ENCODE results near the gene PYGL. TPM values are rescaled to one million over a fixed set of nuclear protein-coding genes. Genes with fewer than 3 reads are reported as not detected.

PYGL gene
- total RNA-seq, 1 experiment from 2014 or later = 41.2 TPM

DNA sequence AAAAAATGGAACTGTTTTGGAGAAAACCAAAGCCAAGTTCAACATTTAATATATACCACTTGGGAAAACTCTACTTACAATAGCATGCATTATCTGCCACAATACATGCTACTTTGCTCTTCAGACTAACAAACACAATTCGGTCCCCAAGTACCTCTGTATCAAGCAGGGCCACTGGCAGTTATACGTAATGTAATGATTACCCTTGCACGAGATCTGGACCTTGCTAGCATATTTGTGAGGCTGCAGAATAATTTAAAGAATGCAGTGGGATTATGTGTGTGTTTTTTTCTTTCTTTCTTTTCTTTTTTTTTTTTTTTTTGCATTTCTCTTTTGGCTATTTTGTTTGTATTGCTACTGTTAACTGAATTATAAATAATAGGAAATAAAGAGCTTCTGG is 22.8 kb upstream of the PYGL start:
- H3K9me3 Mint-ChIP-seq (ENCODE audit: low read depth, unreplicated experiment) = no peaks in the 10 kb centered on the region
- H3K36me3 Mint-ChIP-seq (ENCODE audit: insufficient read depth, unreplicated experiment) = no peaks in the 10 kb centered on the region
- CTCF ChIA-PET = interaction anchor here (0.6 to 0.7 kb wide), 2 partner anchors 38 to 107 kb away, joined by 3 read pairs; no protein-coding TSS in a partner anchor
- peaks cover 2% of the 10 kb centered on the region for H3K27me3 Mint-ChIP-seq (ENCODE audit: unreplicated experiment)
- BruUV-seq (replicated peaks) = no TSS peak
- TF ChIP-seq, protein P1, sequence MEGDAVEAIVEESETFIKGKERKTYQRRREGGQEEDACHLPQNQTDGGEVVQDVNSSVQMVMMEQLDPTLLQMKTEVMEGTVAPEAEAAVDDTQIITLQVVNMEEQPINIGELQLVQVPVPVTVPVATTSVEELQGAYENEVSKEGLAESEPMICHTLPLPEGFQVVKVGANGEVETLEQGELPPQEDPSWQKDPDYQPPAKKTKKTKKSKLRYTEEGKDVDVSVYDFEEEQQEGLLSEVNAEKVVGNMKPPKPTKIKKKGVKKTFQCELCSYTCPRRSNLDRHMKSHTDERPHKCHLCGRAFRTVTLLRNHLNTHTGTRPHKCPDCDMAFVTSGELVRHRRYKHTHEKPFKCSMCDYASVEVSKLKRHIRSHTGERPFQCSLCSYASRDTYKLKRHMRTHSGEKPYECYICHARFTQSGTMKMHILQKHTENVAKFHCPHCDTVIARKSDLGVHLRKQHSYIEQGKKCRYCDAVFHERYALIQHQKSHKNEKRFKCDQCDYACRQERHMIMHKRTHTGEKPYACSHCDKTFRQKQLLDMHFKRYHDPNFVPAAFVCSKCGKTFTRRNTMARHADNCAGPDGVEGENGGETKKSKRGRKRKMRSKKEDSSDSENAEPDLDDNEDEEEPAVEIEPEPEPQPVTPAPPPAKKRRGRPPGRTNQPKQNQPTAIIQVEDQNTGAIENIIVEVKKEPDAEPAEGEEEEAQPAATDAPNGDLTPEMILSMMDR (IDR thresholded peaks at IDR 0.05; ENCODE audit: unreplicated experiment) = no peak
- peaks cover 28% of the 10 kb centered on the region for H3K4me1 Mint-ChIP-seq (ENCODE audit: low read depth, unreplicated experiment)
- no peak for DNase-seq
- H3K27ac Mint-ChIP-seq (ENCODE audit: unreplicated experiment) = no peak overlapping the region
- intact Hi-C loops (cut with micrococcal nuclease; ENCODE audit: unreplicated experiment) = no loop called here
- H3K4me3 Mint-ChIP-seq (ENCODE audit: low read depth, unreplicated experiment) = no peak overlapping the region

DNA sequence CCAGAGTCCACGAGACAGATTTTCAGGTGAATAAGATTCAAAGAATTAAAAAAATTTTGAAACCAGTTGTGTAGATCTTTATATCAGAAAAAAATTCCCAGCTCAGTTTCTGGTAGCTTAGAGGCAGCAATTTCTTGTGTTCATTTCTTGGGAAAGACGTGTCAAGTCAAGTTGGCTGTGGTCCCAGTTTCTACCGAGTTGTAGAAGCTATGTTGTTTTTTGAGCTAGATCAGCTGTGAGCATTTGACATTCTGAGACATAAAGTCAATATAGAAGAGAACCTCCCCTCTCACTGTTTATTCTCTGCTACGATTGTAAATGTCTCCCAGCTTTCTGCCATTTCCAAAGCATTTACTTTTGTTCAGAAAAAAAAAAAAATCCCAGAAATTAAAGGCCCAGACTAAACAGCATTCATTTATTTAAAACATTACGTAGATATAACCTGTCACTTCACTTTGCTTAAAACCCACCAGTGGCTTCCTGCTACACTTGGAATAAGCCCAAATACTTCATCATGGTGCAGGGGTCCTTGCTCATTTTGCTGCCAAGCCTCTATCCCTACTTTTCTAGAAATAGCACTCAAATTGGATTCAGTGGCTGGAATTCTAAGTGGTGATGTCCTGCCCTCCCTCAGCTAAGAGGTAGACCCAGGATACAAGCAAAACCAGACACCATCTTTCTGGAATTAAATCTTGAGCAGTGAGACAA is 20.6 kb upstream of the PYGL start:
- Mint-ChIP-seq H3K27me3 (ENCODE audit: unreplicated experiment) (no peaks in the 10 kb centered on the region), H3K4me1 (ENCODE audit: low read depth, unreplicated experiment) (peaks cover 43% of the 10 kb centered on the region), H3K4me3 (ENCODE audit: low read depth, unreplicated experiment) (no peak overlapping the region), H3K36me3 (ENCODE audit: insufficient read depth, unreplicated experiment) (no peaks in the 10 kb centered on the region), H3K9me3 (ENCODE audit: low read depth, unreplicated experiment) (no peaks in the 10 kb centered on the region), H3K27ac (ENCODE audit: unreplicated experiment) (no peak overlapping the region)
- intact Hi-C loops (cut with micrococcal nuclease; ENCODE audit: unreplicated experiment) = loop anchor here (5.0 kb wide), 1 partner anchor 687 kb away; the partner anchor contains the start of gene FRMD6
- no TSS peak for BruUV-seq (replicated peaks)
- CTCF ChIA-PET = interaction anchor here (0.6 to 1.6 kb wide), 7 partner anchors 9 to 497 kb away, joined by 3 to 8 read pairs (median 3); partner anchors contain the start of gene TRIM9
- peak; percentile 64 for DNase-seq
- TF ChIP-seq, protein P1 (IDR thresholded peaks at IDR 0.05; ENCODE audit: unreplicated experiment) = no peak

DNA sequence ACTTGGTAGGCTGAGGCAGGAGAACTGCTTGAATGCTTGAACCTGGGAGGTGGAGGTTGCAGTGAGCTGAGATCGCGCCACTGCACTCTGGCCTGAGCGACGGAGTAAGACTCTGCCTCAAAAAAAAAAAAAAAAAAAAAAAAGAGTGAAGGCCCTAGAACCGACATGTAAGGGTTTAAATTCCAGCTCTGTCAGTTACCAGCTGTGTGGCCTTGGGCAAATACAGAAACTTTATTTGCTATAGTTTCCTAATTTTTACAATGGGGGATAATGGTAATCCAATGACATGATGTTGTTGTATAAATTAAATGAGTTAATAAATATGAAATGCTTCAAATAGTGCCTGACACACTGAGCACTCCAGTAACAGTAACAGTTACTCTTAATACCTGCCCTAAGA is 19.6 kb upstream of the PYGL start:
- no TSS peak for BruUV-seq (replicated peaks)
- DNase-seq = no peak
- H3K4me3 Mint-ChIP-seq (ENCODE audit: low read depth, unreplicated experiment) = no peak overlapping the region
- H3K27ac Mint-ChIP-seq (ENCODE audit: unreplicated experiment) = no peak overlapping the region
- H3K27me3 Mint-ChIP-seq (ENCODE audit: unreplicated experiment) = no peaks in the 10 kb centered on the region
- no peaks in the 10 kb centered on the region for H3K36me3 Mint-ChIP-seq (ENCODE audit: insufficient read depth, unreplicated experiment)
- intact Hi-C loops (cut with micrococcal nuclease; ENCODE audit: unreplicated experiment) = loop anchor here (5.0 kb wide), 1 partner anchor 688 kb away; the partner anchor contains the start of gene FRMD6
- H3K4me1 Mint-ChIP-seq (ENCODE audit: low read depth, unreplicated experiment) = peaks cover 43% of the 10 kb centered on the region
- CTCF ChIA-PET = interaction anchor here (1.4 to 1.6 kb wide), 2 partner anchors 9 to 131 kb away, joined by 6 to 8 read pairs; partner anchors contain the start of gene TRIM9
- TF ChIP-seq, protein P1 (IDR thresholded peaks at IDR 0.05; ENCODE audit: unreplicated experiment) = no peak
- H3K9me3 Mint-ChIP-seq (ENCODE audit: low read depth, unreplicated experiment) = no peaks in the 10 kb centered on the region

DNA sequence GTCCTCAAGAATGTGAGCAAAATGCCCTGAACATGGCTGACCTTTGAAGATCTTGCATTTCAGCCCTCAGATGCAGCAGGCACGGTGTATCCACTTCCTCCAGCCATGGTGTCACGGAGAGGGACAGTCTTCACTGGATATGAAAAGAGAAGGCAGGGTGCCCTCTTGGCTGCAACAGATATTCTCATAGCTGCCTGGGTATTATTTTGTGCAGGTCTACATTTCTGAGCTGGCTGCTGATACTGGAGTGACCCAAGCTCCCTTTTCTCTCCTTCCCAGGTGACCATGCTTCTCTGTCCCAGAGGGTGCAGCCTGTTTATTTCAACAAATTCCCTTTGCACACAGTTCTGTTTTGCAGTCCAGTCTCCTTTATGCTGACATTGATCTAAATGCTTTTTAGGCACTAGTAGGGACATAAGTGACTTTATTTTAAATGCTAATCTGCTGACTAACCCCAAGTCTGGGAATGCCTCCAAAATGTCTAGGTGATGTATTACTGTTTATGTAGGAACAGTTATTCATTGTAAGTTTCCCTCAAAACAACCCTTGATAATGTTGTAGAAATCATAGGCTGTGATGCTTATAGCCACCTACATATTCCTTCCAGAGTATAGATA is 17.4 kb upstream of the PYGL start:
- Mint-ChIP-seq H3K4me1 (ENCODE audit: low read depth, unreplicated experiment) (peaks cover 43% of the 10 kb centered on the region), H3K9me3 (ENCODE audit: low read depth, unreplicated experiment) (no peaks in the 10 kb centered on the region), H3K36me3 (ENCODE audit: insufficient read depth, unreplicated experiment) (no peaks in the 10 kb centered on the region), H3K27ac (ENCODE audit: unreplicated experiment) (peak overlapping the region; percentile 70), H3K27me3 (ENCODE audit: unreplicated experiment) (no peaks in the 10 kb centered on the region), H3K4me3 (ENCODE audit: low read depth, unreplicated experiment) (peak overlapping the region; percentile 26)
- CTCF ChIA-PET = interaction anchor here (0.9 kb wide), 1 partner anchor 25 kb away, joined by 3 read pairs; no protein-coding TSS in a partner anchor
- TF ChIP-seq, protein P1 (IDR thresholded peaks at IDR 0.05; ENCODE audit: unreplicated experiment) = no peak
- DNase-seq = peak; percentile 43
- intact Hi-C loops (cut with micrococcal nuclease; ENCODE audit: unreplicated experiment) = loop anchor here (2.0 to 5.0 kb wide), 2 partner anchors 133 to 691 kb away; partner anchors contain the start of genes FRMD6 and TRIM9
- no TSS peak for BruUV-seq (replicated peaks)

All from Calu3 (cell line).